ENCODE data around the gene RFX5. TPM values are rescaled to one million over a fixed set of nuclear protein-coding genes. Genes with fewer than 3 reads are reported as not detected.
A peak's percentile ranks its signal among the peaks of the same experiment; 100 is the strongest.

The RFX5 gene
- total RNA-seq, 4 donors from 2014 or later, result 22.9 to 66.4 (median 34.1) TPM

- H3K27ac ChIP-seq, result peak overlapping the region; percentile 88 to 91
- TF ChIP-seq POLR2A (IDR thresholded peaks at IDR 0.05) (no peak), CTCF (IDR thresholded peaks at IDR 0.05) (no peak)
- H3K4me3 ChIP-seq, result no peak overlapping the region
- DNase-seq, result no peak
- intact Hi-C loops (cut with DNase I; ENCODE audit: low total_unique reads), result no loop called here
- no peaks in the 10 kb centered on the region for H3K27me3 ChIP-seq
- H3K36me3 ChIP-seq, result no peaks in the 10 kb centered on the region
- peaks cover 41 to 44% of the 10 kb centered on the region in 2 donors for H3K4me1 ChIP-seq
- H3K9me3 ChIP-seq, result no peaks in the 10 kb centered on the region
Observed at GRCh38 chr1:151312826-151313225, 34.2 kb downstream of the RFX5 start.

- H3K4me1 ChIP-seq, result peaks cover 41 to 44% of the 10 kb centered on the region in 2 donors
- intact Hi-C loops (cut with DNase I; ENCODE audit: low total_unique reads), result no loop called here
- H3K27ac ChIP-seq, result peak overlapping the region; percentile 88 to 91
- TF ChIP-seq POLR2A (IDR thresholded peaks at IDR 0.05) (no peak), CTCF (IDR thresholded peaks at IDR 0.05) (no peak)
- DNase-seq, result no peak
- no peak overlapping the region for H3K4me3 ChIP-seq
- no peaks in the 10 kb centered on the region for H3K9me3 ChIP-seq
- no peaks in the 10 kb centered on the region for H3K27me3 ChIP-seq
- no peaks in the 10 kb centered on the region for H3K36me3 ChIP-seq
Observed at GRCh38 chr1:151312411-151312810, 34.6 kb downstream of the RFX5 start.

- H3K27me3 ChIP-seq, result no peaks in the 10 kb centered on the region
- peaks cover 41 to 44% of the 10 kb centered on the region in 2 donors for H3K4me1 ChIP-seq
- H3K4me3 ChIP-seq, result no peak overlapping the region
- peak overlapping the region; percentile 88 to 91 for H3K27ac ChIP-seq
- DNase-seq, result peak; percentile 85 to 97
- TF ChIP-seq CTCF (IDR thresholded peaks at IDR 0.05), result peak in 1 of 4 experiments; percentile 18
- peak; percentile 25 to 47 for TF ChIP-seq POLR2A (IDR thresholded peaks at IDR 0.05)
- intact Hi-C loops (cut with DNase I; ENCODE audit: low total_unique reads), result no loop called here
- H3K9me3 ChIP-seq, result no peaks in the 10 kb centered on the region
- H3K36me3 ChIP-seq, result no peaks in the 10 kb centered on the region
Observed at GRCh38 chr1:151311589-151312331, 35.3 kb downstream of the RFX5 start.

- no peak for TF ChIP-seq CTCF (IDR thresholded peaks at IDR 0.05)
- no peaks in the 10 kb centered on the region for H3K9me3 ChIP-seq
- DNase-seq, result peak in 1 of 2 donors; percentile 57
- H3K36me3 ChIP-seq, result no peaks in the 10 kb centered on the region
- H3K27me3 ChIP-seq, result no peaks in the 10 kb centered on the region
- H3K4me3 ChIP-seq, result no peak overlapping the region
- H3K4me1 ChIP-seq, result peaks cover 41 to 44% of the 10 kb centered on the region in 2 donors
- H3K27ac ChIP-seq, result peak overlapping the region; percentile 76 to 88
- intact Hi-C loops (cut with DNase I; ENCODE audit: low total_unique reads), result no loop called here
Observed at GRCh38 chr1:151311011-151311410, 36.0 kb downstream of the RFX5 start.

- DNase-seq, result peak in 1 of 2 donors; percentile 60
- no peaks in the 10 kb centered on the region for H3K36me3 ChIP-seq
- no peak for TF ChIP-seq POLR2A (IDR thresholded peaks at IDR 0.05)
- no peak for TF ChIP-seq CTCF (IDR thresholded peaks at IDR 0.05)
- intact Hi-C loops (cut with DNase I; ENCODE audit: low total_unique reads), result no loop called here
- H3K27ac ChIP-seq, result peak overlapping the region; percentile 76 to 88
- H3K27me3 ChIP-seq, result no peaks in the 10 kb centered on the region
- H3K4me3 ChIP-seq, result no peak overlapping the region
- no peaks in the 10 kb centered on the region for H3K9me3 ChIP-seq
- peaks cover 41% of the 10 kb centered on the region in 2 donors for H3K4me1 ChIP-seq
Observed at GRCh38 chr1:151309811-151310323, 37.2 kb downstream of the RFX5 start.

All from uterus (tissue), 4 donors.